Ishikawa (cell line): ENCODE measurements around the gene KRT39.

ENCODE experiments used
- CEBPB ChIP-seq: IDR thresholded peaks from 2 replicates; pipeline ENCODE4 v1.6.1; 2012
- CREB1 ChIP-seq: IDR thresholded peaks from 2 replicates; pipeline ENCODE4 v1.6.1; 2012; ENCODE audit warnings: low read depth
- EGR1 ChIP-seq: IDR thresholded peaks from 2 replicates; pipeline ENCODE4 v1.6.1; 2012
- EP300 ChIP-seq: IDR thresholded peaks from 2 replicates; pipeline ENCODE4 v1.6.1; 2012; ENCODE audit warnings: borderline replicate concordance
- FOXM1 ChIP-seq: IDR thresholded peaks from 2 replicates; pipeline ENCODE4 v1.6.1; 2012; ENCODE audit warnings: low read depth, borderline replicate concordance
- MAX ChIP-seq: IDR thresholded peaks from 2 replicates; pipeline ENCODE4 v1.6.1; 2012
- NFIC ChIP-seq: IDR thresholded peaks from 2 replicates; pipeline ENCODE4 v1.6.1; 2012
- RAD21 ChIP-seq: IDR thresholded peaks from 2 replicates; pipeline ENCODE4 v1.6.1; 2012; ENCODE audit warnings: low read depth
- REST ChIP-seq: IDR thresholded peaks from 2 replicates; pipeline ENCODE4 v1.6.1; 2012; ENCODE audit warnings: low read depth, mild to moderate bottlenecking
- TAF1 ChIP-seq: IDR thresholded peaks from 2 replicates; pipeline ENCODE4 v1.6.1; 2012; ENCODE audit warnings: low read depth, mild to moderate bottlenecking
- TCF12 ChIP-seq: IDR thresholded peaks from 2 replicates; pipeline ENCODE4 v1.6.1; 2012; ENCODE audit warnings: low read depth
- TEAD4 ChIP-seq: IDR thresholded peaks from 2 replicates; pipeline ENCODE4 v1.6.1; 2012
- YY1 ChIP-seq: IDR thresholded peaks from 2 replicates; pipeline ENCODE4 v1.6.1; 2012; ENCODE audit warnings: low read depth
- ZBTB7A ChIP-seq: IDR thresholded peaks from 2 replicates; pipeline ENCODE4 v1.6.1; 2012; ENCODE audit warnings: low read depth
- TF ChIP-seq, protein P1 (sequence below): IDR thresholded peaks from 2 replicates; pipeline ENCODE4 v1.6.1; 2012

The KRT39 gene

GRCh38 chr17:40996829-40997228 is 30.1 kb upstream of the KRT39 start:
- TF ChIP-seq CREB1 (no peak), EGR1 (no peak), TEAD4 (no peak), MAX (no peak), TAF1 (no peak)

DNA sequence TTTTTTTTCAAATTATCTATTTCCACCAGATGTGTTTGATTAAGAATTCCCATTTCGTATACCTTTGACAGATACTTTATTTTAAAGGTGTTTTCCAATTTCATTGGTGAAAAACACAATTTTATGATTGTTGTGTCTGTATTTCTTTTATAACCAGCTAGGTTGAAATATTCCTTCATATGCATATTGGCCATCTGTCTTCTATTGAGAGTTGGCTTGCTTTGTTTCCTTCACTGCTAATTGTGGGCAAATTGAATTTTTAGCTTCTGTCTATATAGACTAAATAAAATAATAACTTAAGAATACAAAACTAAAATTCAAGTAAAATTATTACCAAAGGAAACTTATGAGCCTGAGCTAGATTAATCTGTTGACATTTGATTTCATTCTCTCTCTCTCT is 28.4 kb upstream of the KRT39 start:
- no peak for TF ChIP-seq REST
- no peak for TF ChIP-seq EGR1
- no peak for TF ChIP-seq TEAD4
- TF ChIP-seq ZBTB7A: no peak
- TF ChIP-seq CEBPB: no peak
- no peak for TF ChIP-seq NFIC
- TF ChIP-seq TCF12: no peak
- TF ChIP-seq, protein P1, sequence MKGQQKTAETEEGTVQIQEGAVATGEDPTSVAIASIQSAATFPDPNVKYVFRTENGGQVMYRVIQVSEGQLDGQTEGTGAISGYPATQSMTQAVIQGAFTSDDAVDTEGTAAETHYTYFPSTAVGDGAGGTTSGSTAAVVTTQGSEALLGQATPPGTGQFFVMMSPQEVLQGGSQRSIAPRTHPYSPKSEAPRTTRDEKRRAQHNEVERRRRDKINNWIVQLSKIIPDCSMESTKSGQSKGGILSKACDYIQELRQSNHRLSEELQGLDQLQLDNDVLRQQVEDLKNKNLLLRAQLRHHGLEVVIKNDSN: no peak
- TF ChIP-seq EP300: no peak
- TF ChIP-seq CREB1: no peak
- TF ChIP-seq RAD21: no peak
- TF ChIP-seq MAX: no peak
- no peak for TF ChIP-seq TAF1

GRCh38 chr17:40993839-40994238 is 27.1 kb upstream of the KRT39 start, which contains the start of gene KRTAP3-3:
KRTAP3-3 (minus strand) TSS chr17:40994164; CDS start chr17:40994097, 67 bp downstream.
- no peak for TF ChIP-seq ZBTB7A
- no peak for TF ChIP-seq TCF12
- TF ChIP-seq EP300: no peak
- TF ChIP-seq CEBPB: no peak
- no peak for TF ChIP-seq RAD21
- no peak for TF ChIP-seq EGR1
- no peak for TF ChIP-seq FOXM1

DNA sequence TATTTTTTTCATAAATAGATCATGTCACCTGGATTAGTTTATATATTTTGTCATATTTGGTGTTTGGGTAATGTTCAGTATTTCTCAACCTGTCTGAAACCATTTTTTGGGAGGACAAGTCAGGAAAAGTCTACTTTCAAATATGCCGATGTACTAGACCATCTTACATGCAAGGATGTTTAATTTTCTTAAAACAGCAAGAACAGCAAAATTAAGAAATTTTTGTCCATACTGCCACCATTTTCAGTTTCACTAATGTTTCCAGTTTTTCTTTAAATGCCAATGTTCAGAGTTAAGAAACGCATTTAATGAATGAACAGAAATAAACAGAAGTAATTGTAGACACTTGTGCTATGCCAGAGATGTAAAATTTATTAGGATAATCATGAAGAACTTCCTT is 26.3 kb upstream of the KRT39 start:
- TF ChIP-seq RAD21 (no peak), FOXM1 (no peak), CREB1 (no peak), REST (no peak), TCF12 (no peak), NFIC (no peak), EGR1 (no peak), ZBTB7A (no peak)
- TF ChIP-seq, protein P1: no peak

GRCh38 chr17:40992666-40993065 is 25.9 kb upstream of the KRT39 start:
- TF ChIP-seq CREB1 (no peak), REST (no peak), FOXM1 (no peak), CEBPB (no peak), TAF1 (no peak), TCF12 (no peak), ZBTB7A (no peak), TEAD4 (no peak), YY1 (no peak), NFIC (no peak), RAD21 (no peak), EP300 (no peak), MAX (no peak), EGR1 (no peak)
- TF ChIP-seq, protein P1: no peak
